GM04504 (cell line): ENCODE results near the gene MBD3L2.
"Not testable (repeated sequence)": the region's sequence is repeated elsewhere in the genome, so short reads cannot be mapped to it uniquely, and the experiment has no call there.

Source experiments
- DNase-seq: peaks from one replicate; pipeline ENCODE4 v3.0.0-alpha.2; 2012; ENCODE audit warnings: low read depth

The MBD3L2 gene

DNA sequence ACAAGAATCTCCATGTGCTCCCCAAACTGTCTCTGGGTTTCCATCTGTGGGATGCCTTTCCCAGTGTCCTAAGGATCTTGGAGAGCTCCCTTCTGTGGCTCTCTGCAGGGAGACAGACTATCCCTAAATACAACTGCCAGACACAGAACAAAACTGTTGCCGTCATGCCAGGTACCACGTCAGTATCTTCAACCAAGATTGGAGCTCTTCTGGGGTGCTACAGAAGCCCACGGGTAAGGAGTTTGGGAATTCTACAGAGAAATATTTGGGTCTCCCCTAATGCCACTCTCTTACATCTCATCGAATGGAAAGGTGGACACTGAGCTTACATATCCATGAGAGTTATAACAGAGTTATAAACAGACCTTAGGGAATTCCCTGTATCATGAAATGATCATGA is 14.2 kb downstream of the MBD3L2 start:
- no peak for DNase-seq

DNA sequence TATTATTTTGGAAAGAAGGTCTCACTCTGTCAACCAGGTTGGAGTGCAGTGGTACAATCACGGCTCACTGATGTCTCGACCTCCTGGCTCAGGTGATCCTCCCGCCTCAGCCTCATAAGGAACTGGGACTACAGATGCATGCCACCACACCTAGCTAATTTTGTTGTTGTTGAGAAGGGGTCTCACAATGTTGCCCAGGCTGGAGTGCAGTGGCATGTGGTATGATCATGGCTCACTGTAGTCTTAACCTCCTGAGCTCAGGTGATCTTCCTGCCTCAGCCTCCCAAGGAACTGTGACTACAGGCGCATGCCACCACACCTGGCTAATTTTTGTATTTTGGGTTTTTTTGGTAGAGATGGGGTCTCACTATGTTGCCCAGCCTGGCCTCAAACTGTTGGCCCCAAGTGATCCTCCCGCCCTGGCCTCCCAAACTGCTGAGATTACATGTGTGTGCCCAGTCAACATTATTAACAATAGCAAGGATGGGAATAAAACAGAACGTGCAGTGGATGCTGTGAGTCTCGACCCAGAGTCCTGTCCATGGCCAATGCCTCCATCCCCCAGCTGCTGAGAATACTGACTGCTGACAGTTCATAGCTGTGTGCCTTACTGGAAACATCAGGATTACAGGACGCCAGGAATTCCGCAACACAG is 14.8 kb downstream of the MBD3L2 start:
- DNase-seq: no peak

DNA sequence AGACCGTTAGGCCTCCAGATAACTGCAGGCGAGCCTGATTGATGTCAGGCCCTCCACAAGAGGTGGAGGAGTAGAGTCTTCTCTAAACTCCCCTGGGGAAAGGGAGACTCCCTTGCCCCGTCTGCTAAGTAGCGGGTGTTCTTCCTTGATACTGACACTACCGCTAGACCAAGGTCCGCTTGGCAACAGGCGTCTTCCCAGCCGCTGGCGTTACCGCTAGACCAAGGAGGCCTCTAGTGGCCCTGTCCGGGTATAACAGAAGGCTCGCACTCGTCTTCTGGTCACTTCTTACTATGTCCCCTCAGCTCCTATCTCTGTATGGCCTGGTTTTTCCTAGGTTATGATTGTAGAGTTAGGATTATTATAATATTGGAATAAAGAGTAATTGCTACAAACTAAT is 18.0 kb downstream of the MBD3L2 start:
- DNase-seq: not testable (repeated sequence)

DNA sequence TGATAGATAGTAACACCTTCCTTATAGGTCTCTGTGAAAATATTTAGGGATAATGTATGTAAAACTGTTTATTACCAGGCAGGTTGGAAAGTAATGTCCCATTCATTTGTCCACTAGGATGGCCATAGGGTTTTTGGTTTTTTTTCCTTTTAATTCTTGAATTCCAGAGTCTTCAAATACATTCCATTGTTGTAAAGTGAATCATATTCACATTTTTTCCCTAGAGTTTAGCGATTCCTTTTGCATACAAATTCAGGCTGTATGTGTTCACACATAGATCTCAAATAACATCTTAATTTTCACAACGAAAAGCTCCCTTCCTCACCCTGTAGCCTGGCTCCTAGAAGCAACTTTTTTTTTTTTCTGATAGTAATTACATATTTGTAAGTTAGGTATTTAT is 18.6 kb downstream of the MBD3L2 start:
- DNase-seq: no peak

DNA sequence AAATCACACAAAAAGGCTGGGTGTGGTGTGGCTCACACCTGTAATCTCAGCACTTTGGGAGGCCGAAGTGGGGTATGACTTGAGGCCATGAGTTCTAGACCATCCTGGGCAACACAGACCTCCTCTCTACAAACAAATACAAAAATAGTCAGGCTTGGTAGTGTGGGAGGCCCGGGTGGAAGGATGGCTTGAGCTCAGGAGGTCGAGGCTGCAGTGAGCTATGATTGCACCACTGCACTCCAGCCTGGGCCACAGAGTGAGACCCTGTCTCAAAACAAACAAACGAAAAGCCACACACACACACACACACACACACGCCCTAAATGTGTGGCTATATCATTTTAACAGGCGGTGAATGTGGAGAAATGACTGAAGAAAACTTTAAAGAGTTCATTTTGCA is 19.5 kb downstream of the MBD3L2 start:
- no peak for DNase-seq

DNA sequence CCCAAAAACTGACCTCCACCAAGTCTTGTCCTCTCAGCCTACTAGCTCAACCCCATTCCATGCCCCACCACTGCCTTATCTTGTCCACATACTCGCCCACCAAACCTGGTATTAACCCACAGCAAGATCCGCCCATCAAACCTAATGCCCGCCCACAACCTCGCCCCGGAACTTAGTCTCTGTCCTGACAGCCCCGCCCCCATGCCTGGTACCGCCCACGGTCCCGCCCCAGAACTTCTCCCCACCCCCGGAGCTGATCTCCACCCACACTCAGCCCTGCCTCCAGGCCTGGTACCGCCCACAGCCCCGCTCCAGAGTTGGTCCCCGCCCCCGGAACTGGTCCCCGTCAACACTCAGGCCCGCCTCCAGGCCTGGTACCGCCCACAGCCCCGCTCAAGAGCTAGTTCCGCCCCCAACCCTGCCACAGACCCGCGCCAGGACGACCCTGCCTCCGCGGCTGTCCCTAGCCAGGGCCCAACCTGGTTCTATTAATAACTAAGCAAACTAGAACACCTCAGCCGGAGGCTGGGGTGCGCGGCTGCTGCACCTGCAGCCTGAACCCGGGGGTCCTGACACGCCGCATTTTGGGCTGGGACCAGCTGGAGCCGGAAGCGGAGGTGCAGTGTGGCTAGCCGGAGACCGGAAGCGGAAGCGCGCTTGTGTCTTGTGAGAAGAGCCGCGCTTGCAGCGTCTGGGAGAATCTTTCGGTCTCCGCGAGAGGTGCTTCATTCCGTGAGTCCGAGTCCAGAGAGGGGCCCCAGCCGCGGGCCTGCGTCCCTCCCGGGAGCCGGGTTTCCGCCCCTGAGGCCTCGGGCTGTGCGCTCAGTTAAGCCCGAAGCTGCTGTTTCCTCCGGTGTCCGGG is 20.2 kb downstream of the MBD3L2 start, which contains the start of gene ZNF557:
Gene ZNF557, plus strand, starts transcription at position 662 of the 862 bp plus-strand sequence. CDS start 5,372 bp downstream, outside the sequence.
- peak; percentile 92 for DNase-seq

DNA sequence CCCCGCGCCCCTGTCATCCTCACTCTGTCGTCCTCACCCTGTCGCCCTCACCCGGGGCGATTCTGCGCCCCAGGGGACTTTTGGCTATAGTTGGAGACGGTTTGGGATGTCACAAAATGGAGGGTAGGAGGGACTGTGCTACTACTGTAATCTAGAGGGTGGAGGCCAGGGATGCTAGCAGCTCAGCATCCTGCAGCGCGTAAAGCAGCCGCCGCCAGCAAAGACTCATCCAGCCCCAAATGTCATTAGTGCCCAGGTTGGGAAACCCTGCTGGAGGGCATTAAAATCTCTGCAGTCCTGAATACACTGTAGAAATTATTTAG is 20.7 kb downstream of the MBD3L2 start:
- DNase-seq: no peak

DNA sequence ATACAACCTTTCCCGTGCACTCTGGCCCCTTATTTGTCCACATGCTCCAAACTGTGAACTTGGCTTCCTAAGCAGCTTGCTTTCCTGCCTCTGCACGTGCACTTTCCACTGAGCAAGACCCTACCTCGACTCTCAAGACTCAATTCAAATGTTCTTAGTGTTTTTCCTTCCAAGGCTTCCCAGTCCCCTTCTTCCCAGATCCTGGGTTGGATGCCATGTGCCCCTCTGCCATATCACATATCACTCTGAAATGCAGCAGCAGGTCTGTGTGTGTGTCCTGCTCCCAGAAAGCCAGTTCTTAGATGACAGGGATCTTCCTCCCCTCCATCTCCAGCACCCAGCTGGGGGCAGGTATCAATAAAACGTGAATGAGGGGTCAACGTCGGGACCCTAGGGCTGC is 23.4 kb downstream of the MBD3L2 start:
- no peak for DNase-seq

DNA sequence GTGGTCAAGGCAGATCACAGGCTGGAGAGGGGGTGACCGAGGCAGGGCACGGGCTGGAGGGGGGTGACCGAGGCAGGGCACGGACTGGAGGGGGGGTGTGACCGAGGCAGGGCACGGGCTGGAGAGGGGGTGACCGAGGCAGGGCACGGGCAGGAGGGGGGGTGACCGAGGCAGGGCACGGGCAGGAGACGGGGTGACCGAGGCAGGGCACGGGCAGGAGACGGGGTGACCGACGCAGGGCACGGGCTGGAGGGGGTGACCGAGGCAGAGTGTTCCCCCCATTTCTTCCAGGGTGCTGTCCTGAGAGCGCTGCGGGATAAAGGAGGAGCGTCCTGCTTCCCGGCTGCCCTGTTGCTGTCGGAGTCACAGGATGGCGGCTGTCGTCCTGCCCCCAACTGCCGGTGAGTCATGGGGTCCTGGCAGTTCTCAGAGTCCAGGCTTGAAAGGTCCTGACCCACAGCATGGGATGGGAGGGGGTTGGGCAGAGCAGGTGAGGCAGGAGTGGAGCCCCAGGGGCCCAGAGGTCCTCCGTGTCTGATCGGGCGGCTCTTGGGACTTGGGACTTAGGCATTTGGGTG is 25.7 kb downstream of the MBD3L2 start:
- DNase-seq: no peak

DNA sequence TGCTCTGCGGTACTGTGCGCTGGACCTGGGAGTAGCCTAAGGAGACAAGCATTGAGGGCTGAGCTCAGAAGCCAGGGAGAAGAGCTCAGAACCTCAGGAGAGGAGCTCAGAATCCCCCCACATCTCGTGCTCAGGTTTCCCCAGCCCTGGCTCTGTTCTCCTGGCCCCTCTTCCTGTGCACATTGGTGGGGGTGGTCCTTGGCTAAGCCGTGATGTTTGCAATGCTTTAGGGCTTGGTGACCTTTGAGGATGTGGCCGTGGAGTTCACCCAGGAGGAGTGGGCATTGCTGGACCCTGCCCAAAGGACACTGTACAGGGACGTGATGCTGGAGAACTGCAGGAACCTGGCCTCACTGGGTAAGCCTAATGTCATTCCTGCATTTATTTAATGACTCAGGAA is 27.0 kb downstream of the MBD3L2 start:
- no peak for DNase-seq

DNA sequence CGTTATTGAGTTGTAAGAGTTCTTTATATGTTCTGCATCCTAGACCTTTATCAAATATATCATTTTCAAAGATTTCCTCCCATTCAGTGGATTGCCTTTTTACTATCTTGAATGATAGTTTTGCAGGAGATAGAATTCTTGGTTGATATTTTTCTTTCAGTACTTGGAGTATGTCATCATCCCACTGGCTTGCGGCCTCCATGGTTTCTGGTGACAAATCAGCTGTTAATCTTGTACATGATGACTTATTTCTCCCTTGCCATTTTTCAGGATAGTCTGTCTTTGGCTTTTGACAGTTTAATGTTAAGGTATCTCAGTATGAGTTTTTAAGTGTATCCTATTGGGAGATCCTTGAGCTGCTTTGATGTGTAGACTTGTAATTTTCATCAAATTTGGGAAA is 28.9 kb downstream of the MBD3L2 start:
- DNase-seq: no peak

DNA sequence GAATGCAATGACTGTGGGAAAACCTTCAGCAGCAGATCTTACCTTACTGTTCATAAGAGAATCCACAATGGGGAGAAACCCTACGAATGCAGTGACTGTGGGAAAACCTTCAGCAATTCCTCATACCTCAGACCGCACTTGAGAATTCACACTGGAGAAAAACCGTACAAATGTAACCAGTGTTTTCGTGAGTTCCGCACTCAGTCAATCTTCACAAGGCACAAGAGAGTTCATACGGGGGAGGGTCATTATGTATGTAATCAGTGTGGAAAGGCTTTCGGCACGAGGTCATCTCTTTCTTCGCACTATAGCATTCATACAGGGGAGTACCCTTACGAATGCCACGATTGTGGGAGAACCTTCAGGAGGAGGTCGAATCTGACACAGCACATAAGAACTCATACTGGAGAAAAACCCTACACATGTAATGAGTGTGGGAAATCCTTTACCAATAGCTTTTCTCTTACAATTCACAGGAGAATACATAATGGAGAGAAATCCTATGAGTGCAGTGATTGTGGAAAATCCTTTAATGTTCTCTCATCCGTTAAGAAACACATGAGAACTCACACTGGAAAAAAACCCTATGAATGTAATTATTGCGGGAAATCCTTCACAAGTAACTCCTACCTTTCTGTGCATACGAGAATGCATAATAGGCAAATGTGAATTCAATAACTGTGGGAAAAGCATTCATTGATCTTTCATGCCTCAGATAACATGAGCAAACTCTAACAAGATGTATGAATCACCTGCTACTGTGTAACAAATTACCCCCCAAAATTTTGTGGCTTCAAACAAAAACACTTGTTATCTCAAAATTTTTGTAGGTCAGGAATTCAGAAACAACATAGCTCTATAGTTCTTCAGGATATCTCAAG is 34.2 kb downstream of the MBD3L2 start:
- DNase-seq: no peak

DNA sequence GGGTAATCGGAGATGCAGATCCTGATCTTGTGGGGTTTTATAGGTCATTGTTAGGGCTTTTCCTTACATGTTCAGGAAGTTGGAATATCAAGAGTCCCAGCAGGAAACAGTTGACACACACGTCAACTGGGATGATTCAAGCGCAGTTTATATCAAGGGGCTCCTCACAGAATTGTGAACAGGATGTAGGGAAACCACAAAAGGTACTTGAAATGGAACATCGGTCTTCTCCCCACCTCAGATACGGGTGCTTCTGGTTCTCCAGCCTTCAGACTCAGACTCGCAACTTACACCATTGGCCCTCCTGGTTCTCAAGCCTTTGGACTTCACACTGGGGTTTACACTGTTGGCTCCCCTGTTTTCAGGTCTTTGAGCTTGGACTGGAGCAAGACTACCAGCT is 39.9 kb downstream of the MBD3L2 start:
- DNase-seq: no peak

DNA sequence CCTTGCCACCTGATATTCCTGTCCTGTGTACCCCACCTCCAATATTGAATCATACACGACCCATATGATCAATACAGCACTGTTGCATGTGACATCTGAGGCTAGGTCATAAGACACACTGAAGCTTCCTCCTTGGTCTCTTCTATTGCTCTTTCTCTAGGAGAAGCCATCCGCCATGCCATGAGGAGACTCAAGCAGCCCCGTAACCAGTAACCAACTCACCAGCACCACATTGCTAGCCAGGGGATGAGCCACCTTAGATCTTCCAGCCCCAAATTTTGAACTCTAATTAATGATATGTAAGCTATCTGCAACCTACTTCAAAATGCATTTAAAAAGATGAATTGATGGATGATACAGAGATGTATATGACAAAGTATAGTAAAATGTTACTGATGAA is 49.0 kb downstream of the MBD3L2 start:
- no peak for DNase-seq

DNA sequence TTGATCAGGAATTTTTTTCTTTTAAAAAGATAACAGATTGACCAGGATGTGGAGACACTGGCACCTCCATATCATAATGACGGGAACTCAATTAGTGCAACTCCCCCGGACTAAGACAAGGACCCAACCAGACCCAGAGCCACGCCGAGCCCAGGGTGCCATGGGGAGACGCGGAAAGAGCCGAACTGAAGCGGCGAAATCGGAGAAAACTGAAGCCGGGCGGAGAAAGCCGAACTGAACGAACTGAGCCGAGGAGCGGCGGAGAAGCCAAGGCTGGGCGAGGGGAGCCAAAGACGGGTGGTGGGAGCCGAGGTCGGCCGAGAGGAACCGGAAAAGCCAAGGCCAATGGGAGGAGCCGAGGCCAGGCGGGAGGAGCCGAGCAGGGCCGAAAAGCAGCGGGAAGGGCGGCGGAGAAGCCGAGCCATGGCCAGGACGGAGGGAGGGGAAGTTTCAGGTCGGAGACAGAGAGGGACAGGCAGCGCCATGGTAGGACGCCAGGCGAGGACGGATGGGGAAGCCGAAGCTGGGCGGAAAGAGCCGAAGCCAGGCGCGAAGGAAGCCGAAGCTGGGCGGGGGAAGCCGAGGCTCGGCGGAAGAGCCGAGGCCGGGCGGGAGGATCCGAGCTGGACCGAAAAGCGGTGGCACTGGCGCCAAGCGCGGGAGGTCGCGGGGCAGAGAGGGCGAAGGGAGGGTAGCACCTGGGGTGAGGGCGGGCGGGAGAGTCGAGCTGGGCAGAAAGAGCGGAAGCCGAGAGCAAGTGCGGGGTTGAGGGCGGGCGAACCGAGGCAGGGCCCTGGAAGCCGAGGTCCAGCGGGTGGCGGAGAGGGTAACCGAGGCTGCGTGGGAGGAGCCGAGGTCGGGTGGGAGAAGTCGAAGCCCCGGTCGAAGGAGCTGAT is 49.8 kb downstream of the MBD3L2 start:
- DNase-seq: peak; percentile 80

DNA sequence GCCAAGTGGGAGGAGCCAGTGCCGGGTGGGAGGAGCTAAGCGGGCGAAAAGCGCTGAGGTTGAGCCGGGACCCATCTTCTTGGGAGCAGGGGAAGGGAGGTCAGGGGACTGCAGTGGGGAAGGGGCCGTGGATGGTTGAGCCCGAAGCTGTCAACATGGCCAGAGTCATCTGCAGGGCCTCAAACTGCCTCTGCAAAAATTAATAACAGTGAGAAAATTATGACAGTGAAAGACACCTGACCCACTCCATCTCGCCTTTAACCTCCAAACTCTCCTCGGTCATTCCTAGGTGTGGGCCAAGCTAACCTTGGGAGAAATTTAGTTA is 50.4 kb downstream of the MBD3L2 start:
- no peak for DNase-seq
